GM12891 (cell line): ENCODE measurements around the gene SMIM9.

ENCODE experiments used
- DNase-seq: peaks from one replicate; pipeline ENCODE4 v3.0.0; 2011; ENCODE audit warnings: low spot score; ENCODE audit not compliant: insufficient read length
- FAIRE-seq: peaks from 2 replicates; lab custom pipeline; 2011; peaks lifted over from hg19 to GRCh38; lab: Jason Lieb, UNC
- PAX5 ChIP-seq: IDR thresholded peaks from 2 replicates; pipeline ENCODE4 v1.6.1; 2011; ENCODE audit warnings: low read length, moderate library complexity, mild to moderate bottlenecking; ENCODE audit not compliant: insufficient read depth, severe bottlenecking
- POLR2A ChIP-seq: IDR thresholded peaks from 2 replicates; pipeline ENCODE4 v1.6.1; 2011; ENCODE audit warnings: low read depth, low read length, control low read depth
- POLR2AphosphoS5 ChIP-seq: IDR thresholded peaks from 2 replicates; pipeline ENCODE4 v1.6.1; 2011; ENCODE audit warnings: low read depth, low read length, control low read depth
- POU2F2 ChIP-seq: IDR thresholded peaks from 2 replicates; pipeline ENCODE4 v1.6.1; 2011; ENCODE audit warnings: low read depth, mild to moderate bottlenecking, control low read depth, low read length, moderate library complexity
- SPI1 ChIP-seq: IDR thresholded peaks from 2 replicates; pipeline ENCODE4 v1.6.1; 2011; ENCODE audit warnings: low read depth, low read length, control low read depth
- TAF1 ChIP-seq: IDR thresholded peaks from 2 replicates; pipeline ENCODE4 v1.6.1; 2011; ENCODE audit warnings: low read depth, low read length, control low read depth

Gene SMIM9

GRCh38 chrX:154815274-154815818 lies 19.1 kb downstream of the SMIM9 start:
- DNase-seq (no peak), FAIRE-seq (no peak)
- TF ChIP-seq POLR2A (no peak), POU2F2 (no peak), SPI1 (no peak), TAF1 (no peak), PAX5 (no peak), POLR2AphosphoS5 (no peak)

GRCh38 chrX:154813801-154814200 lies 20.7 kb downstream of the SMIM9 start:
- FAIRE-seq (peak; percentile 23), DNase-seq (no peak)
- TF ChIP-seq POLR2A (no peak), TAF1 (no peak), POU2F2 (no peak), POLR2AphosphoS5 (no peak), PAX5 (no peak), SPI1 (no peak)

GRCh38 chrX:154812341-154813101 lies 21.9 kb downstream of the SMIM9 start:
- no peak for FAIRE-seq
- no peak for DNase-seq
- TF ChIP-seq POLR2A (no peak), TAF1 (no peak), PAX5 (no peak)

GRCh38 chrX:154809939-154810665 lies 24.4 kb downstream of the SMIM9 start:
- TF ChIP-seq TAF1 (no peak), POLR2A (no peak), POLR2AphosphoS5 (no peak), POU2F2 (no peak), PAX5 (no peak), SPI1 (no peak)
- FAIRE-seq (no peak), DNase-seq (no peak)

- TF ChIP-seq POLR2AphosphoS5 (no peak), POLR2A (no peak), SPI1 (no peak), TAF1 (no peak), PAX5 (no peak), POU2F2 (no peak)
- FAIRE-seq: no peak
- no peak for DNase-seq
Observed at GRCh38 chrX:154806837-154807501, 27.5 kb downstream of the SMIM9 start.

- no peak for FAIRE-seq
- TF ChIP-seq PAX5: no peak
- no peak for TF ChIP-seq TAF1
- TF ChIP-seq POLR2AphosphoS5: no peak
- TF ChIP-seq POU2F2: no peak
- no peak for TF ChIP-seq SPI1
- no peak for TF ChIP-seq POLR2A
Observed at GRCh38 chrX:154805696-154806091, 28.8 kb downstream of the SMIM9 start.

GRCh38 chrX:154804957-154805695 lies 29.3 kb downstream of the SMIM9 start, which contains the start of gene MPP1:
MPP1 (minus strand) TSS chrX:154805485; CDS start chrX:154805373, 112 bp downstream.
- peak; percentile 89 for FAIRE-seq
- peak; percentile 63 for DNase-seq
- no peak for TF ChIP-seq PAX5
- no peak for TF ChIP-seq TAF1
- TF ChIP-seq POLR2AphosphoS5: no peak
- no peak for TF ChIP-seq SPI1
- no peak for TF ChIP-seq POU2F2
- TF ChIP-seq POLR2A: no peak

More at GRCh38 chrX:154805696-154806091, 28.8 kb downstream of the SMIM9 start:
- DNase-seq: no peak

- FAIRE-seq: peak; percentile 71
Observed at GRCh38 chrX:154804261-154804956, 30.1 kb downstream of the SMIM9 start.

More at GRCh38 chrX:154804261-154804956, 30.1 kb downstream of the SMIM9 start:
- no peak for DNase-seq
- TF ChIP-seq POU2F2: no peak
